Hepatocyte (in vitro differentiated cells): Measurements from ENCODE around the gene PTPRD.

Source experiments
- EZH2 ChIP-seq: fragments of 200-600 bp; sonication (generic); IDR thresholded peaks from 2 replicates; pipeline ENCODE4 v1.6.1; 2016; ENCODE audit warnings: antibody characterized with exemption, mild to moderate bottlenecking, borderline replicate concordance
- EZH2phosphoT487 ChIP-seq: fragments of 200-600 bp; sonication (generic); IDR thresholded peaks from one replicate; pipeline ENCODE4 v1.6.1; 2018; ENCODE audit warnings: antibody characterized with exemption, mild to moderate bottlenecking, low read depth, moderate library complexity; ENCODE audit not compliant: unreplicated experiment, severe bottlenecking
- TF ChIP-seq, protein P1 (sequence below): fragments of 200-600 bp; sonication (generic); IDR thresholded peaks from 2 replicates; pipeline ENCODE4 v1.5.1; 2016; ENCODE audit warnings: antibody characterized with exemption, mild to moderate bottlenecking; ENCODE audit not compliant: poor library complexity

- TF ChIP-seq, protein P1, sequence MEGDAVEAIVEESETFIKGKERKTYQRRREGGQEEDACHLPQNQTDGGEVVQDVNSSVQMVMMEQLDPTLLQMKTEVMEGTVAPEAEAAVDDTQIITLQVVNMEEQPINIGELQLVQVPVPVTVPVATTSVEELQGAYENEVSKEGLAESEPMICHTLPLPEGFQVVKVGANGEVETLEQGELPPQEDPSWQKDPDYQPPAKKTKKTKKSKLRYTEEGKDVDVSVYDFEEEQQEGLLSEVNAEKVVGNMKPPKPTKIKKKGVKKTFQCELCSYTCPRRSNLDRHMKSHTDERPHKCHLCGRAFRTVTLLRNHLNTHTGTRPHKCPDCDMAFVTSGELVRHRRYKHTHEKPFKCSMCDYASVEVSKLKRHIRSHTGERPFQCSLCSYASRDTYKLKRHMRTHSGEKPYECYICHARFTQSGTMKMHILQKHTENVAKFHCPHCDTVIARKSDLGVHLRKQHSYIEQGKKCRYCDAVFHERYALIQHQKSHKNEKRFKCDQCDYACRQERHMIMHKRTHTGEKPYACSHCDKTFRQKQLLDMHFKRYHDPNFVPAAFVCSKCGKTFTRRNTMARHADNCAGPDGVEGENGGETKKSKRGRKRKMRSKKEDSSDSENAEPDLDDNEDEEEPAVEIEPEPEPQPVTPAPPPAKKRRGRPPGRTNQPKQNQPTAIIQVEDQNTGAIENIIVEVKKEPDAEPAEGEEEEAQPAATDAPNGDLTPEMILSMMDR = no peak
- TF ChIP-seq EZH2 (no peak), EZH2phosphoT487 (no peak)
Measured at GRCh38 chr9:8366161-8366926, 2246.5 kb downstream of the PTPRD start.
